K562 (cell line): ENCODE results near the gene SPEM1. TPM values are rescaled to one million over a fixed set of nuclear protein-coding genes. Genes with fewer than 3 reads are reported as not detected.

Experiments used
- ATAC-seq: fragments of 200-7000 bp; cut with Tn5 transposase; 3 replicates; pipeline ENCODE4 v1.9.1; 2020; ENCODE audit warnings: moderate library complexity
- BruUV-seq: library from RNA; stranded (reverse); fragments of 400-500 nt; replicated peaks from 2 replicates; lab custom pipeline; 2021; lab: Mats Ljungman, UMichigan
- CTCF ChIA-PET: fragments of 300-600 bp; formaldehyde crosslinking; extraction: SDS; loops from one replicate; lab custom pipeline; 2021; ENCODE audit warnings: low intra/inter-chr PET ratio; lab: Yijun Ruan, JAX
- POLR2A ChIA-PET: fragments of 300-600, 350-650 bp; sonication (Branson Sonifier 250); formaldehyde crosslinking; extraction: SDS; loops from one replicate; lab custom pipeline; 2021; ENCODE audit warnings: antibody characterized with exemption, inconsistent platforms; lab: Yijun Ruan, JAX
- DNase-seq, 4 experiments: peaks; one replicate each; pipeline versions ENCODE4 v3.0.0 to v3.0.0-alpha.2; 2011 to 2018; ENCODE audit warnings: low spot score in 3 of 4, mixed read lengths in 3 of 4; ENCODE audit errors: extremely low read depth in 1 of 4
- FAIRE-seq: peaks from 2 replicates; lab custom pipeline; 2011; peaks lifted over from hg19 to GRCh38; lab: Jason Lieb, UNC
- H2AFZ ChIP-seq: 2 replicates; pipeline ENCODE4 v1.6.0; 2011; ENCODE audit warnings: low read depth, low read length, control low read depth, inconsistent platforms
- H3K27ac ChIP-seq: fragments of 200-600 bp; 3 replicates; pipeline ENCODE4 v1.8.0; 2011; ENCODE audit warnings: low read depth, mild to moderate bottlenecking, control low read depth, inconsistent platforms, low read length, moderate library complexity, mixed read lengths; ENCODE audit errors: extremely low read depth
- H3K27me3 ChIP-seq, 2 experiments: fragments of 300-600 bp in 1 of 2; 2 replicates in 1 of 2; 3 replicates in 1 of 2; pipeline versions ENCODE4 v1.6.0 to v1.8.0; 2011; ENCODE audit warnings: inconsistent platforms in 2 of 2, low read length in 2 of 2, mild to moderate bottlenecking in 1 of 2, mixed read lengths in 1 of 2, moderate library complexity in 1 of 2; ENCODE audit not compliant: control insufficient read depth in 2 of 2, insufficient read depth in 2 of 2
- H3K36me3 ChIP-seq: fragments of 300-600 bp; 3 replicates; pipeline ENCODE4 v1.8.0; 2011; ENCODE audit warnings: mild to moderate bottlenecking, low read length, inconsistent platforms; ENCODE audit not compliant: control insufficient read depth, insufficient read depth
- H3K4me1 ChIP-seq, 2 experiments: fragments of 200-600 bp in 1 of 2; replicated peaks in 1 of 2; 2 replicates in 1 of 2; 3 replicates in 1 of 2; pipeline versions ENCODE4 v1.5.1 to v1.8.0; 2011; ENCODE audit warnings: inconsistent platforms in 2 of 2, low read length in 2 of 2, mild to moderate bottlenecking in 1 of 2, mixed read lengths in 1 of 2, moderate library complexity in 1 of 2; ENCODE audit not compliant: control insufficient read depth in 2 of 2, insufficient read depth in 2 of 2
- H3K4me2 ChIP-seq: 2 replicates; pipeline ENCODE4 v1.6.1; 2011; ENCODE audit warnings: low read length, control low read depth, inconsistent platforms, mixed read lengths; ENCODE audit not compliant: insufficient read depth
- H3K4me3 ChIP-seq: fragments of 200-600 bp; sonication (generic), shearing (Covaris generic); 2 replicates; pipeline ENCODE4 v1.5.1; 2016; ENCODE audit warnings: control low read depth, inconsistent platforms
- H3K79me2 ChIP-seq: fragments of 200-600 bp; 3 replicates; pipeline ENCODE4 v1.8.0; 2011; ENCODE audit warnings: low read length, inconsistent platforms; ENCODE audit not compliant: control insufficient read depth, insufficient read depth
- H3K9ac ChIP-seq, 2 experiments: 2 replicates each; pipeline versions ENCODE4 v1.6.0 to v1.6.1; 2011; ENCODE audit warnings: low read depth in 2 of 2, low read length in 2 of 2, control low read depth in 1 of 2, inconsistent platforms in 1 of 2, mild to moderate bottlenecking in 1 of 2, mixed read lengths in 1 of 2; ENCODE audit not compliant: insufficient read depth in 1 of 2
- H3K9me1 ChIP-seq: one replicate; pipeline ENCODE4 v1.6.0; 2011; ENCODE audit warnings: inconsistent platforms, mild to moderate bottlenecking, low read length, moderate library complexity; ENCODE audit not compliant: control insufficient read depth, insufficient read depth
- H3K9me3 ChIP-seq: replicated peaks from 2 replicates; pipeline ENCODE4 v1.5.1; 2011; ENCODE audit warnings: low read depth, low read length, inconsistent platforms; ENCODE audit not compliant: control insufficient read depth, insufficient read depth
- H4K20me1 ChIP-seq: replicated peaks from 2 replicates; pipeline ENCODE4 v1.6.1; 2011; ENCODE audit warnings: low read length, inconsistent platforms, mixed read lengths; ENCODE audit not compliant: control insufficient read depth, insufficient read depth
- CSDE1 ChIP-seq, 2 experiments: fragments of 450-650 bp; IDR thresholded peaks; 2 replicates each; pipeline ENCODE4 v1.6.1; 2016; ENCODE audit warnings: mild to moderate bottlenecking in 1 of 2
- HDAC6 ChIP-seq: IDR thresholded peaks from 2 replicates; pipeline ENCODE4 v1.6.1; 2012; ENCODE audit warnings: low read depth, mild to moderate bottlenecking, control low read depth, inconsistent platforms, low read length, moderate library complexity
- KAT7 ChIP-seq: sonication (generic); formaldehyde crosslinking; IDR thresholded peaks from 2 replicates; pipeline ENCODE4 v1.8.0; 2022; ENCODE audit warnings: missing genetic modification reagents, mild to moderate bottlenecking, borderline replicate concordance
- KLF6 ChIP-seq: fragments of 250-450 bp; sonication (Bioruptor Pico); IDR thresholded peaks from 2 replicates; pipeline ENCODE4 v1.4.0; 2020; ENCODE audit warnings: mild to moderate bottlenecking, moderate library complexity, borderline replicate concordance
- NUFIP1 ChIP-seq: fragments of 450-650 bp; IDR thresholded peaks from 2 replicates; pipeline ENCODE4 v1.6.1; 2018; ENCODE audit not compliant: partially characterized antibody
- POLR2G ChIP-seq: fragments of 200-400 bp; formaldehyde crosslinking; IDR thresholded peaks from 2 replicates; pipeline ENCODE4 v1.6.1; 2017; ENCODE audit warnings: low read depth, mild to moderate bottlenecking, antibody characterized with exemption, low read length, moderate library complexity
- RBFOX2 ChIP-seq: fragments of 200-400 bp; formaldehyde crosslinking; IDR thresholded peaks from 2 replicates; pipeline ENCODE4 v1.6.1; 2017; ENCODE audit warnings: low read depth, mild to moderate bottlenecking, low read length, moderate library complexity
- TEAD1 ChIP-seq, 2 experiments: fragments of 450-650 bp in 1 of 2; sonication (generic) in 1 of 2; formaldehyde crosslinking; IDR thresholded peaks; 2 replicates each; pipeline versions ENCODE4 v1.4.0 to v1.8.0; 2020 to 2022; ENCODE audit warnings: mild to moderate bottlenecking in 2 of 2, missing genetic modification reagents in 1 of 2
- ZFX ChIP-seq: sonication (generic); formaldehyde crosslinking; IDR thresholded peaks from 2 replicates; pipeline ENCODE4 v1.8.0; 2022; ENCODE audit warnings: mild to moderate bottlenecking, missing genetic modification reagents, moderate library complexity
- WGBS: fragments of 100-300 bp; shearing (Covaris generic); methylation state at CpG from one replicate; pipeline ENCODE4 v1.1.6; 2016; ENCODE audit warnings: low coverage, mixed read lengths; ENCODE audit not compliant: insufficient coverage; ENCODE audit errors: missing lambda C conversion rate; 5-methylcytosine and 5-hydroxymethylcytosine counted together
- in situ Hi-C: fragments of 300-500 bp; cut with MboI; formaldehyde crosslinking; loops from 4 replicates; pipeline ENCODE4 v1.15.0; 2018; ENCODE audit warnings: inconsistent platforms, mixed read lengths
- intact Hi-C: fragments of 100-400 bp; cut with micrococcal nuclease; formaldehyde crosslinking; loops from 2 replicates; pipeline ENCODE4 v1.14.2; 2022
- polyA plus RNA-seq, 8 experiments: library from polyadenylated mRNA; depleted of rRNA in 4 of 8; stranded (reverse) in 5 of 8; unstranded in 3 of 8; fragments of >200 nt; fragmentation: Nextera tagmentation in 2 of 8; fragmentation: Illumina TruSeq in 1 of 8; extraction: Ambion mirVana in 2 of 8; extraction: Trizol in 1 of 8; gene quantifications; 2 replicates each; pipeline versions ENCODE4 v1.2.1 to v1.2.3, GENCODE V29; 2011 to 2014; ENCODE audit warnings: inconsistent platforms in 1 of 8, missing spikeins in 1 of 8
- total RNA-seq, 7 experiments: library from RNA; depleted of rRNA in 6 of 7; stranded (reverse); fragments of >200 nt in 6 of 7; fragmentation: Illumina TruSeq in 2 of 7; extraction: Trizol in 2 of 7; gene quantifications; 2 replicates each; pipeline versions ENCODE4 v1.2.1 to v1.2.3, GENCODE V29; 2011 to 2021; ENCODE audit warnings: low replicate concordance in 1 of 7
- TF ChIP-seq, protein P1 (sequence below): sonication (generic); formaldehyde crosslinking; IDR thresholded peaks from 2 replicates; pipeline ENCODE4 v1.5.0; 2020; ENCODE audit warnings: missing genetic modification reagents
- TF ChIP-seq, protein P2 (sequence below): fragments of 450-650 bp; IDR thresholded peaks from 2 replicates; pipeline ENCODE4 v1.6.1; 2014; ENCODE audit warnings: low read depth, mild to moderate bottlenecking, moderate library complexity, borderline replicate concordance
- TF ChIP-seq, protein P3 (sequence below), 2 experiments: fragments of 200-800 bp in 1 of 2; sonication (Bioruptor generic) in 1 of 2; sonication (generic) in 1 of 2; formaldehyde crosslinking in 1 of 2; IDR thresholded peaks in 1 of 2; conservative IDR thresholded peaks in 1 of 2; 2 replicates each; pipeline versions ENCODE4 v1.5.0 to v1.6.1; 2016 to 2020; ENCODE audit warnings: missing compliant biosample characterization in 1 of 2, missing genetic modification characterization in 1 of 2, missing genetic modification reagents in 1 of 2
- TF ChIP-seq, protein P4 (sequence below): sonication (generic); formaldehyde crosslinking; IDR thresholded peaks from 2 replicates; pipeline ENCODE4 v1.8.0; 2022; ENCODE audit warnings: mild to moderate bottlenecking, missing genetic modification reagents
- TF ChIP-seq, protein P5 (sequence below): fragments of 450-650 bp; IDR thresholded peaks from one replicate; pipeline ENCODE4 v1.6.1; 2018; ENCODE audit warnings: mild to moderate bottlenecking, moderate library complexity; ENCODE audit not compliant: partially characterized antibody

Gene SPEM1
- total and polyA plus RNA-seq, 9 of the 15 experiments (the other 6 are each of a cell fraction or from before 2014, with no cell fraction given): not detected

DNA sequence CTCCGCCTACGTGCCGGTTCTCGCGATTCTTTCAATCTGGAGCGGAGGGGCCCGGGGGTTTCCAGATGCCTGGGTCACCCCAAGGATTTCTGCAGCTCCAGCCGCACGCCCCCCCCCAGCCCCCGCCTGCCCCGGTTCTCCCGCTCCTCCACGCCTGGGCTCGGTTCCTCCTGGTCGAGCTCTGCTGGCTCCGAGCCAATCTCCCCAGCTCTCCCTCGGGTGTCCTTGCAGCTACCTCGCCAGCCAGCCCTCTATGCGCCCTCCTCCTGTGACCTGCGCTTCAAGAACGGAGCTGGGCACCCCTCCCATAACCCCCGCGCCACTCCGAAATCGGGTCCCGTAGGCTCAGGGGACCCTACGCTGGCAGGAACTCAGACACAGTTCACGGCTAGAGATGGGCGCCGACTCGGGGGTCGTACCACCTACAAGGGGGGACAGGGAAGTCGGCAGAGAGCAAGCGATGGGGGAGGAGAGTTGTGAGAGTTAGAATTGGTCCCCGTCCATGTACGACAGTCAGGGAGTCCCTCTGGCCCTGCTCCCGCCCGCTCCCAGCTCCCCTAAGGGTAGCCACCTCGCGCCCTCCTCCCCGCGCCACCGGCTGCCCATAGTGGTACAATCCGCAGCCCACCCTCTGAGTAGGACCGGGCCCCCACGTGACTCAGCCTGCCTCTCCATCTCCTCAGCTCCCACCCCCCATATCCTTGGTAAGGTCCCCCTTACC, 20.1 kb downstream of the SPEM1 start:
- peaks cover 7% of the 10 kb centered on the region; the same call in 2 of the 3 replicates for H3K79me2 ChIP-seq
- CTCF ChIA-PET: no interaction called here
- H2AFZ ChIP-seq: 0 out of 2 replicates have a peak overlapping the region, but pooled peaks have one; percentile 52
- no peaks in the 10 kb centered on the region for H3K9me3 ChIP-seq
- FAIRE-seq (no peak), ATAC-seq (no peak), DNase-seq (peak; percentile 19 to 37 (median 30))
- H3K4me2 ChIP-seq: peak overlapping the region; percentile 54
- WGBS: 37% methylated on average over 22 of the region's 46 CpGs
- H3K4me3 ChIP-seq: no peak overlapping the region
- intact Hi-C loops (no loop called here), in situ Hi-C loops (no loop called here)
- no peaks in the 10 kb centered on the region for H3K27me3 ChIP-seq
- peaks cover 20 to 73% of the 10 kb centered on the region in 2 experiments; a peak in 4 of 5 replicates for H3K4me1 ChIP-seq
- H3K9ac ChIP-seq: peak overlapping the region in 1 of 2 experiments; percentile 84; a peak in 3 of 4 replicates
- H4K20me1 ChIP-seq: no peaks in the 10 kb centered on the region
- POLR2A ChIA-PET: interaction anchor here (0.6 to 2.0 kb wide), 5 partner anchors 37 to 116 kb away, joined by 3 to 8 read pairs (median 4); partner anchors contain the start of gene ZBTB4
- BruUV-seq: no TSS peak
- no peak overlapping the region for H3K27ac ChIP-seq
- peaks cover 3% of the 10 kb centered on the region for H3K9me1 ChIP-seq
- no peaks in the 10 kb centered on the region for H3K36me3 ChIP-seq
- 0 out of 4 replicates have a peak, but pooled peaks of 1 of the 2 experiments have one; percentile 19 for TF ChIP-seq TEAD1 (CRISPR knock-in tag; IDR thresholded peaks at IDR 0.05)
- TF ChIP-seq CSDE1 (IDR thresholded peaks at IDR 0.05): no peak
- TF ChIP-seq, protein P1, sequence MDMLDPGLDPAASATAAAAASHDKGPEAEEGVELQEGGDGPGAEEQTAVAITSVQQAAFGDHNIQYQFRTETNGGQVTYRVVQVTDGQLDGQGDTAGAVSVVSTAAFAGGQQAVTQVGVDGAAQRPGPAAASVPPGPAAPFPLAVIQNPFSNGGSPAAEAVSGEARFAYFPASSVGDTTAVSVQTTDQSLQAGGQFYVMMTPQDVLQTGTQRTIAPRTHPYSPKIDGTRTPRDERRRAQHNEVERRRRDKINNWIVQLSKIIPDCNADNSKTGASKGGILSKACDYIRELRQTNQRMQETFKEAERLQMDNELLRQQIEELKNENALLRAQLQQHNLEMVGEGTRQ (CRISPR knock-in tag): peak; percentile 32; the same call in 1 of the 2 replicates
- no peak for TF ChIP-seq HDAC6
- no peak for TF ChIP-seq NUFIP1
- TF ChIP-seq KAT7 (CRISPR knock-in tag): 0 out of 2 replicates have a peak, but pooled peaks have one; percentile 31
- TF ChIP-seq, protein P2, sequence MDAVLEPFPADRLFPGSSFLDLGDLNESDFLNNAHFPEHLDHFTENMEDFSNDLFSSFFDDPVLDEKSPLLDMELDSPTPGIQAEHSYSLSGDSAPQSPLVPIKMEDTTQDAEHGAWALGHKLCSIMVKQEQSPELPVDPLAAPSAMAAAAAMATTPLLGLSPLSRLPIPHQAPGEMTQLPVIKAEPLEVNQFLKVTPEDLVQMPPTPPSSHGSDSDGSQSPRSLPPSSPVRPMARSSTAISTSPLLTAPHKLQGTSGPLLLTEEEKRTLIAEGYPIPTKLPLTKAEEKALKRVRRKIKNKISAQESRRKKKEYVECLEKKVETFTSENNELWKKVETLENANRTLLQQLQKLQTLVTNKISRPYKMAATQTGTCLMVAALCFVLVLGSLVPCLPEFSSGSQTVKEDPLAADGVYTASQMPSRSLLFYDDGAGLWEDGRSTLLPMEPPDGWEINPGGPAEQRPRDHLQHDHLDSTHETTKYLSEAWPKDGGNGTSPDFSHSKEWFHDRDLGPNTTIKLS: no peak
- TF ChIP-seq, protein P3, sequence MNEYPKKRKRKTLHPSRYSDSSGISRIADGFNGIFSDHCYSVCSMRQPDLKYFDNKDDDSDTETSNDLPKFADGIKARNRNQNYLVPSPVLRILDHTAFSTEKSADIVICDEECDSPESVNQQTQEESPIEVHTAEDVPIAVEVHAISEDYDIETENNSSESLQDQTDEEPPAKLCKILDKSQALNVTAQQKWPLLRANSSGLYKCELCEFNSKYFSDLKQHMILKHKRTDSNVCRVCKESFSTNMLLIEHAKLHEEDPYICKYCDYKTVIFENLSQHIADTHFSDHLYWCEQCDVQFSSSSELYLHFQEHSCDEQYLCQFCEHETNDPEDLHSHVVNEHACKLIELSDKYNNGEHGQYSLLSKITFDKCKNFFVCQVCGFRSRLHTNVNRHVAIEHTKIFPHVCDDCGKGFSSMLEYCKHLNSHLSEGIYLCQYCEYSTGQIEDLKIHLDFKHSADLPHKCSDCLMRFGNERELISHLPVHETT (CRISPR knock-in tag; conservative IDR thresholded peaks at IDR 0.05 in 1 of 2, IDR thresholded peaks at IDR 0.05 in 1 of 2): no peak
- TF ChIP-seq KLF6 (CRISPR knock-in tag): no peak
- TF ChIP-seq POLR2G: 0 out of 2 replicates have a peak, but pooled peaks have one; percentile 40
- TF ChIP-seq RBFOX2: 0 out of 2 replicates have a peak, but pooled peaks have one; percentile 21
- TF ChIP-seq, protein P4, sequence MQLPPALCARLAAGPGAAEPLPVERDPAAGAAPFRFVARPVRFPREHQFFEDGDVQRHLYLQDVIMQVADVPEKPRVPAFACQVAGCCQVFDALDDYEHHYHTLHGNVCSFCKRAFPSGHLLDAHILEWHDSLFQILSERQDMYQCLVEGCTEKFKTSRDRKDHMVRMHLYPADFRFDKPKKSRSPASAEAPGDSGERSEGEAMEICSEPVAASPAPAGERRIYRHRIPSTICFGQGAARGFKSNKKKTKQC (CRISPR knock-in tag): no peak
- TF ChIP-seq ZFX (CRISPR knock-in tag): peak; percentile 12; the same call in 1 of the 2 replicates
- TF ChIP-seq, protein P5, sequence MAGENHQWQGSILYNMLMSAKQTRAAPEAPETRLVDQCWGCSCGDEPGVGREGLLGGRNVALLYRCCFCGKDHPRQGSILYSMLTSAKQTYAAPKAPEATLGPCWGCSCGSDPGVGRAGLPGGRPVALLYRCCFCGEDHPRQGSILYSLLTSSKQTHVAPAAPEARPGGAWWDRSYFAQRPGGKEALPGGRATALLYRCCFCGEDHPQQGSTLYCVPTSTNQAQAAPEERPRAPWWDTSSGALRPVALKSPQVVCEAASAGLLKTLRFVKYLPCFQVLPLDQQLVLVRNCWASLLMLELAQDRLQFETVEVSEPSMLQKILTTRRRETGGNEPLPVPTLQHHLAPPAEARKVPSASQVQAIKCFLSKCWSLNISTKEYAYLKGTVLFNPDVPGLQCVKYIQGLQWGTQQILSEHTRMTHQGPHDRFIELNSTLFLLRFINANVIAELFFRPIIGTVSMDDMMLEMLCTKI: no peak
